ENCODE data around the gene AFAP1L1.
A peak's percentile ranks its signal among the peaks of the same experiment; 100 is the strongest.

AFAP1L1 gene

DNA sequence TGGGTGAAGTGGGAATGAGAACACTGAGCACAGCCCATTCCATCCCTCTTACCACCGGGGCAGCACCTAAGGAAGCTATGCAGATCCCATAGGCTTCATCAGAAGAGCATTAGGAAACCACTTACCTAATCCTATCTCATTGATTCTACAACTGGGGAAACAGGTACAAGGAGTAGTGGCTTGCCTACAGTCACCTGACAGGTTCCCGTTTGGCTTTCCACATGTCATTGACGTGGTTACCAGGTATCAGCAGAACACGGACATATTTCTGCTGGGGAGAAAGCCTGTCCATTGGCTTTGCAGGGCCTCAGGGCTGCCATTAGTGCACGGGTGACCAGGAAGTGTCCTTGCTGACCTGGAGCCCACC, 11.3 kb downstream of the AFAP1L1 start:
- Mint-ChIP-seq H3K27ac (no peak overlapping the region), H3K27me3 (ENCODE audit: low read depth, poor library complexity) (peaks cover 15% of the 10 kb centered on the region), H3K9me3 (no peaks in the 10 kb centered on the region), H3K36me3 (ENCODE audit: low read depth) (no peaks in the 10 kb centered on the region), H3K4me1 (peaks cover 26% of the 10 kb centered on the region), H3K4me3 (no peak overlapping the region)
- no peak for DNase-seq
- TF ChIP-seq, protein P1, sequence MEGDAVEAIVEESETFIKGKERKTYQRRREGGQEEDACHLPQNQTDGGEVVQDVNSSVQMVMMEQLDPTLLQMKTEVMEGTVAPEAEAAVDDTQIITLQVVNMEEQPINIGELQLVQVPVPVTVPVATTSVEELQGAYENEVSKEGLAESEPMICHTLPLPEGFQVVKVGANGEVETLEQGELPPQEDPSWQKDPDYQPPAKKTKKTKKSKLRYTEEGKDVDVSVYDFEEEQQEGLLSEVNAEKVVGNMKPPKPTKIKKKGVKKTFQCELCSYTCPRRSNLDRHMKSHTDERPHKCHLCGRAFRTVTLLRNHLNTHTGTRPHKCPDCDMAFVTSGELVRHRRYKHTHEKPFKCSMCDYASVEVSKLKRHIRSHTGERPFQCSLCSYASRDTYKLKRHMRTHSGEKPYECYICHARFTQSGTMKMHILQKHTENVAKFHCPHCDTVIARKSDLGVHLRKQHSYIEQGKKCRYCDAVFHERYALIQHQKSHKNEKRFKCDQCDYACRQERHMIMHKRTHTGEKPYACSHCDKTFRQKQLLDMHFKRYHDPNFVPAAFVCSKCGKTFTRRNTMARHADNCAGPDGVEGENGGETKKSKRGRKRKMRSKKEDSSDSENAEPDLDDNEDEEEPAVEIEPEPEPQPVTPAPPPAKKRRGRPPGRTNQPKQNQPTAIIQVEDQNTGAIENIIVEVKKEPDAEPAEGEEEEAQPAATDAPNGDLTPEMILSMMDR (IDR thresholded peaks at IDR 0.05) = no peak

DNA sequence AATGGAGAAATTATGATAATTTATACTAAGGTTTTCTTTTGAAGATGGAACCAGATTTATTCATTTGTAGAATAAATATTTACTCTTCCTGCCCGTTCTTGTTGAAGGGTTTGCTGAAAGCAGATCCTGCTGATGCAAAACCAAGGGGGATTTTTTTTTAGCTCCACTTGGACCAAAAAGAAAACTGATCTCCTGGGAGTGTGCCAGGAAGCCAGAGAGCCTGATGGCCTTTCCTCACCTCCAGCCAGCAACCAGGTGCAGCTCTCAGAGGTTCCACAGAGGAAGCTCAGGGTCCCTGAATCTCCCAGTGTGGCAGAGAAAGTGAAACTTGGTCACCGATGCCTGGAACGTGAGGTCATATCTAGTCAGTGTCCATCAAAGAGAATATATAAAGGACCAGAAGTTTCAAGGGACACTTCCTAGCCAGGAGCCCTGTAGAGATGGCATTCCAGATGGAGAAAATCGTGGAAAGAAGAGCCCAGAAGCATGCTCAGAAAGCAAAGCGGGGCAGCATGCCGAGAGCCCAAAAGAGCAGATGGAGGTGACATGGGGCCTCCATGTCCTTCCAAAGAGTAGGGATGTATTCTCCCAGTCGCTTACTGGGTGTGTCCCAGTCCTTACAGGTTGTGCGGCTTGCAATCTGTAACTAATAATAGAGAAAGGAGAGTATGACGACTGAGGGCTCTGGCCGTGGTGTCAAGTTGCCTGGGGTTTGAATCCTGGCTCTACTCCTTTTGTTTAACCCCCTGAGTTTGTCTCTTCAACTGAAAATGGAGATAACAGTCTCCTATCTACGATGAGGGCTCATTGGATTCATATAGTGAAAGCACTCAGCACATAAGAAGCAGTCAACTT, 12.2 kb downstream of the AFAP1L1 start:
- Mint-ChIP-seq H3K4me1 (peaks cover 27% of the 10 kb centered on the region), H3K9me3 (no peaks in the 10 kb centered on the region), H3K27ac (peak overlapping the region; percentile 64), H3K27me3 (ENCODE audit: low read depth, poor library complexity) (peaks cover 12% of the 10 kb centered on the region), H3K36me3 (ENCODE audit: low read depth) (no peaks in the 10 kb centered on the region), H3K4me3 (peak overlapping the region; percentile 19)
- TF ChIP-seq, protein P1 (IDR thresholded peaks at IDR 0.05) = no peak
- no peak for DNase-seq

DNA sequence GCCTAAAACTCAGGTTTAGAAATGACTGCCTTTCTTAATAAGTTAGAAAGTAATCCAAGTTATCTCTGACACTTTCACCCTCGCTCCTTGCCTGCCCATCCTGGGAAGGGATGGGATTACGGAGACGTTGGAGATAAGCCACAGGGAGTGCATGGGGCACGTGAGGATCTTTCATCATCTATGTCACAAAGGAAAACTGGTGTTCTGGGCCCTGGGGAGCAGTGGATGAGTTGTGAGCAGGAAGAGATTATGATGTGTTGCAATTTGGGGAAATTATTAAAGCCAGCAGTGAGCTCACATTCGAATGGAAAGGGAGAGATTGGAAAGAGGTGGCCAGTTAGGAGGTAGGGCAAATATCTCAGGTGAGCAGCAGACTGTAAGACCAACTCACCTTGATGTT, 12.8 kb downstream of the AFAP1L1 start:
- no peak overlapping the region for H3K4me3 Mint-ChIP-seq
- peaks cover 33% of the 10 kb centered on the region for H3K4me1 Mint-ChIP-seq
- no peak for DNase-seq
- H3K36me3 Mint-ChIP-seq (ENCODE audit: low read depth) = no peaks in the 10 kb centered on the region
- no peak overlapping the region for H3K27ac Mint-ChIP-seq
- H3K27me3 Mint-ChIP-seq (ENCODE audit: low read depth, poor library complexity) = peaks cover 12% of the 10 kb centered on the region
- H3K9me3 Mint-ChIP-seq = no peaks in the 10 kb centered on the region
- TF ChIP-seq, protein P1 (IDR thresholded peaks at IDR 0.05) = no peak

DNA sequence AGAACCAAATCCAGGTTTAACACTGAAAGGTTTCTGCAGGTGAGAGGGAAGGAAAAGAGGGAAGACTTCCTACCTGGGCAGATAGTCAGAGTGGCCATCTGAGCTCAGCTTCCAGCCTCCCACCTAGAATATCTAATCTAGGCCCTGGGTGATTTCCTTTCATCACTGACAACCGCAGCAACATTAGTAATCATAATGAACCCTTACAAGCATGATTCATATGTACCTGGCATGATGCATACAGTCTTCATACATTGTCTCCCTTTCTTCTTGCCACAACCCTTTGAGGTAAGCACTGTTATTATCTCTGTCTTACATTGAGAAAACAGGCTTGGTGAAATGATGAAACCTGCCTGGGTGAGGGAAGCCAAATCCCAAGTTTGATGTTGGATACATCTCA, 13.5 kb downstream of the AFAP1L1 start:
- Mint-ChIP-seq H3K36me3 (ENCODE audit: low read depth) (no peaks in the 10 kb centered on the region), H3K27ac (no peak overlapping the region), H3K4me3 (no peak overlapping the region), H3K27me3 (ENCODE audit: low read depth, poor library complexity) (peaks cover 12% of the 10 kb centered on the region), H3K4me1 (peaks cover 35% of the 10 kb centered on the region), H3K9me3 (no peaks in the 10 kb centered on the region)
- TF ChIP-seq, protein P1 (IDR thresholded peaks at IDR 0.05) = no peak
- no peak for DNase-seq

DNA sequence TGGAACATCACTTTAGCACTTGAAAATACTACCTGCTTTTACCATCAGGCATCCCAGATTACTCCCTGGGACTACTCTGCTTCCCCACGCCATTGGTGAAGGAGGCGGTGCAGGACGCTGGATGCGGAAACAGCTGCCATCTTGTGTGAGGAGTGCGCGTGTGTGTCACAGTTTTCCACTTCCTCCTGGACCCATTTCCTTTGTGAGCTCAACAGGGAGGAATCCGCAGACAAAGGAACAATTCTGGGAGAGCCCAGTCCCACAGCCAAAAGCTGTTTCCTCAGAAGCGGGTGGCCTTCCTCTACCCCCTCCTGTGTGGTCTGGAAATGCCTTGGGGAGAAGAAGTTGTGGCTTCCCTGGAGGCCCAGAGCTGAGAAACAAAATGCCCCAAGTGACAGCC, 16.8 kb downstream of the AFAP1L1 start:
- no peaks in the 10 kb centered on the region for H3K36me3 Mint-ChIP-seq (ENCODE audit: low read depth)
- no peak overlapping the region for H3K27ac Mint-ChIP-seq
- H3K4me1 Mint-ChIP-seq = peaks cover 21% of the 10 kb centered on the region
- TF ChIP-seq, protein P1 (IDR thresholded peaks at IDR 0.05) = no peak
- H3K27me3 Mint-ChIP-seq (ENCODE audit: low read depth, poor library complexity) = peaks cover 15% of the 10 kb centered on the region
- H3K4me3 Mint-ChIP-seq = no peak overlapping the region
- DNase-seq = no peak
- H3K9me3 Mint-ChIP-seq = no peaks in the 10 kb centered on the region

DNA sequence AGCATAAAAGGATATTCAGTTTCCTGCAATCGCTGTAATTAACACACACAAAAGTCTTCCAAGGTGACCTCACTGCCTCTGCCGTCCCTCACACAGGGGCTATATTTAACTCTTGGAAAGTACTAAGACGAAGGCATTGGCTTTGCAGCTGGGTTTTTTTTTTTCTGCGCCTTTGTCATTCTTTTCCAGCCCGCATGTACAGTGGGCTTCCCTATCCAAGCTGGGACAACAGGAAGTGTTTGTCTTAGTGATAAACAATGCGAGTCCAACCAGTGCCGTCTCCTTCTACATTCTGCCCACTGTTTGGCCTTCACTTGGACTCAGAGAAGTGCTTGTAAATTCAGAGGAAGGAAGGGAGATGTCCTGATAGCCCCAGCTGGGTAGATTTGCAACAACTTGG, 17.6 kb downstream of the AFAP1L1 start:
- no peak for DNase-seq
- no peak overlapping the region for H3K4me3 Mint-ChIP-seq
- H3K4me1 Mint-ChIP-seq = peaks cover 14% of the 10 kb centered on the region
- TF ChIP-seq, protein P1 (IDR thresholded peaks at IDR 0.05) = no peak
- H3K27ac Mint-ChIP-seq = no peak overlapping the region
- no peaks in the 10 kb centered on the region for H3K9me3 Mint-ChIP-seq
- H3K36me3 Mint-ChIP-seq (ENCODE audit: low read depth) = no peaks in the 10 kb centered on the region
- peaks cover 10% of the 10 kb centered on the region for H3K27me3 Mint-ChIP-seq (ENCODE audit: low read depth, poor library complexity)

Measured in nephron progenitor cell (in vitro differentiated cells).